ENCODE data around the gene RTRAF. TPM values are rescaled to one million over a fixed set of nuclear protein-coding genes. Genes with fewer than 3 reads are reported as not detected.

Gene RTRAF
- total RNA-seq, 1 experiment from 2014 or later: 190 TPM

DNA sequence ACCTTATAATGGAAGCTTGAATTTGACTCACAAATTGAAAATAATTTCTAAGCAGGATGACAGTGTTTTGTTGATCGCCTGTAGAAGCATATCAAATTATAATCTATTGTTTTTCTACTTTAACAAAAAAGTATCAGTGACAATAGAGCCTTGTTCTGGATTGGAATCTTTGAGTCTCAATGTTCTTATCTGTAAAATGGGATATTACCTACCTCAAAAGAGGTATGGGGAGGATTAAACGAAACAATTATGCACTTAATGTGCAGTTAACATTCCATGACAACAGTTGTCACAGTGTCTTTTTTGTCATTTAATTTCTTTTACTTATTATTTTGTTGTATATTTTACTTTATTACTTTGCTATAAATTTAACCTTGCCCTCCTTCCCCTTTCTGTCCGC lies 1.1 kb downstream of the RTRAF start:
- Histone ChIP-seq H3K4me2 (ENCODE audit: low read length) (peak overlapping the region; percentile 86), H3K9ac (ENCODE audit: low read length) (peak overlapping the region; percentile 95), H3K36me3 (ENCODE audit: control insufficient read depth in 1 of 2, insufficient read depth in 2 of 2, low read length in 2 of 2) (peaks cover 29 to 33% of the 10 kb centered on the region in 2 experiments), H4K20me1 (ENCODE audit: insufficient read depth) (no peaks in the 10 kb centered on the region), H3K4me3 (replicated peaks in 1 of 2; ENCODE audit: low read depth in 1 of 2, low read length in 2 of 2) (peak overlapping the region; percentile 63 to 95), H3K4me1 (ENCODE audit: control insufficient read depth in 1 of 2, insufficient read depth in 2 of 2, low read length in 2 of 2) (peaks cover 6 to 13% of the 10 kb centered on the region in 2 experiments), H2AFZ (ENCODE audit: low read depth, low read length, poor library complexity, severe bottlenecking) (no peak overlapping the region), H3K9me2 (ENCODE audit: insufficient read depth) (no peaks in the 10 kb centered on the region), H3K27me3 (ENCODE audit: insufficient read depth, low read length) (no peaks in the 10 kb centered on the region), H3K9me3 (ENCODE audit: control insufficient read depth in 1 of 2, insufficient read depth in 1 of 2, low read depth in 1 of 2, low read length in 2 of 2) (no peaks in the 10 kb centered on the region), H3K27ac (ENCODE audit: low read depth, low read length) (no peak overlapping the region), H3K79me2 (ENCODE audit: insufficient read depth, low read length) (peaks cover 57% of the 10 kb centered on the region)
- DNase-seq (ENCODE audit: low read depth, low spot score) (no peak), ATAC-seq (no peak)
- TF ChIP-seq SP1 (IDR thresholded peaks at IDR 0.05; ENCODE audit: low read depth): no peak
- TF ChIP-seq, protein P1, sequence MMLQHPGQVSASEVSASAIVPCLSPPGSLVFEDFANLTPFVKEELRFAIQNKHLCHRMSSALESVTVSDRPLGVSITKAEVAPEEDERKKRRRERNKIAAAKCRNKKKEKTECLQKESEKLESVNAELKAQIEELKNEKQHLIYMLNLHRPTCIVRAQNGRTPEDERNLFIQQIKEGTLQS (IDR thresholded peaks at IDR 0.05): no peak
- no peak for TF ChIP-seq POLR2AphosphoS5 (IDR thresholded peaks at IDR 0.05; ENCODE audit: low read depth, low read length)
- TF ChIP-seq, protein P2, sequence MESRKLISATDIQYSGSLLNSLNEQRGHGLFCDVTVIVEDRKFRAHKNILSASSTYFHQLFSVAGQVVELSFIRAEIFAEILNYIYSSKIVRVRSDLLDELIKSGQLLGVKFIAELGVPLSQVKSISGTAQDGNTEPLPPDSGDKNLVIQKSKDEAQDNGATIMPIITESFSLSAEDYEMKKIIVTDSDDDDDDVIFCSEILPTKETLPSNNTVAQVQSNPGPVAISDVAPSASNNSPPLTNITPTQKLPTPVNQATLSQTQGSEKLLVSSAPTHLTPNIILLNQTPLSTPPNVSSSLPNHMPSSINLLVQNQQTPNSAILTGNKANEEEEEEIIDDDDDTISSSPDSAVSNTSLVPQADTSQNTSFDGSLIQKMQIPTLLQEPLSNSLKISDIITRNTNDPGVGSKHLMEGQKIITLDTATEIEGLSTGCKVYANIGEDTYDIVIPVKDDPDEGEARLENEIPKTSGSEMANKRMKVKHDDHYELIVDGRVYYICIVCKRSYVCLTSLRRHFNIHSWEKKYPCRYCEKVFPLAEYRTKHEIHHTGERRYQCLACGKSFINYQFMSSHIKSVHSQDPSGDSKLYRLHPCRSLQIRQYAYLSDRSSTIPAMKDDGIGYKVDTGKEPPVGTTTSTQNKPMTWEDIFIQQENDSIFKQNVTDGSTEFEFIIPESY (IDR thresholded peaks at IDR 0.05; ENCODE audit: extremely low read depth, insufficient replicate concordance, low read length): no peak
- TF ChIP-seq EZH2 (IDR thresholded peaks at IDR 0.05): no peak
- no peak for TF ChIP-seq ELF1 (IDR thresholded peaks at IDR 0.05; ENCODE audit: borderline replicate concordance, low read depth)
- TF ChIP-seq ZFX (IDR thresholded peaks at IDR 0.05): no peak
- TF ChIP-seq, protein P3, sequence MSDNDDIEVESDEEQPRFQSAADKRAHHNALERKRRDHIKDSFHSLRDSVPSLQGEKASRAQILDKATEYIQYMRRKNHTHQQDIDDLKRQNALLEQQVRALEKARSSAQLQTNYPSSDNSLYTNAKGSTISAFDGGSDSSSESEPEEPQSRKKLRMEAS (IDR thresholded peaks at IDR 0.05): no peak
- TF ChIP-seq SIN3A (IDR thresholded peaks at IDR 0.05; ENCODE audit: low read depth): no peak
- TF ChIP-seq SRF (IDR thresholded peaks at IDR 0.05; ENCODE audit: low read depth): no peak
- TF ChIP-seq POLR2A (IDR thresholded peaks at IDR 0.05; ENCODE audit: borderline replicate concordance, extremely low read depth, insufficient read depth, insufficient read length): no peak
- no peak for TF ChIP-seq EZH2phosphoT487 (IDR thresholded peaks at IDR 0.05; ENCODE audit: borderline replicate concordance)
- no peak for TF ChIP-seq RAD21 (IDR thresholded peaks at IDR 0.05; ENCODE audit: low read depth)
- BruUV-seq (replicated peaks): no TSS peak
- ChIA-PET RAD21 (ENCODE audit: low non-redundant PET in 1 of 2, low total read pairs in 2 of 2, uncharacterized antibody in 2 of 2, unreplicated experiment in 2 of 2) (no interaction called here), POLR2A (no interaction called here), CTCF (no interaction called here)
- intact Hi-C loops (cut with micrococcal nuclease): no loop called here

All from HCT116 (cell line).